Measurements from ENCODE around the gene COX6B1.
A peak's percentile ranks its signal among the peaks of the same experiment; 100 is the strongest.

Gene COX6B1

GRCh38 chr19:35643255-35644205 is 4.6 kb upstream of the COX6B1 start (continued):
- TF ChIP-seq ZBTB48 (tag by site-specific recombination; IDR thresholded peaks at IDR 0.05) = peak; percentile 96
- no peak for TF ChIP-seq AEBP2 (tag by site-specific recombination; IDR thresholded peaks at IDR 0.05; ENCODE audit: borderline replicate concordance)
- TF ChIP-seq ZNF791 (tag by site-specific recombination; IDR thresholded peaks at IDR 0.05) = no peak
- TF ChIP-seq ZNF37A (tag by site-specific recombination; IDR thresholded peaks at IDR 0.05) = no peak
- peak; percentile 78 for TF ChIP-seq ZFHX2 (tag by site-specific recombination; conservative IDR thresholded peaks at IDR 0.05)
- peak; percentile 47; the same call in 1 of the 2 replicates for TF ChIP-seq YY1 (tag by site-specific recombination; IDR thresholded peaks at IDR 0.05)
- TF ChIP-seq ZNF292 (tag by site-specific recombination; IDR thresholded peaks at IDR 0.05; ENCODE audit: borderline replicate concordance, low read depth) = no peak
- TF ChIP-seq, protein P1, sequence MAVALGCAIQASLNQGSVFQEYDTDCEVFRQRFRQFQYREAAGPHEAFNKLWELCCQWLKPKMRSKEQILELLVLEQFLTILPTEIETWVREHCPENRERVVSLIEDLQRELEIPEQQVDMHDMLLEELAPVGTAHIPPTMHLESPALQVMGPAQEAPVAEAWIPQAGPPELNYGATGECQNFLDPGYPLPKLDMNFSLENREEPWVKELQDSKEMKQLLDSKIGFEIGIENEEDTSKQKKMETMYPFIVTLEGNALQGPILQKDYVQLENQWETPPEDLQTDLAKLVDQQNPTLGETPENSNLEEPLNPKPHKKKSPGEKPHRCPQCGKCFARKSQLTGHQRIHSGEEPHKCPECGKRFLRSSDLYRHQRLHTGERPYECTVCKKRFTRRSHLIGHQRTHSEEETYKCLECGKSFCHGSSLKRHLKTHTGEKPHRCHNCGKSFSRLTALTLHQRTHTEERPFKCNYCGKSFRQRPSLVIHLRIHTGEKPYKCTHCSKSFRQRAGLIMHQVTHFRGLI (tag by site-specific recombination; IDR thresholded peaks at IDR 0.05) = peak; percentile 80
- TF ChIP-seq ZBTB1 (tag by site-specific recombination; IDR thresholded peaks at IDR 0.05) = peak; percentile 89; the same call in 1 of the 2 replicates
- TF ChIP-seq ZNF558 (tag by site-specific recombination; IDR thresholded peaks at IDR 0.05) = 0 out of 2 replicates have a peak, but pooled peaks have one; percentile 20
- peak; percentile 99 for TF ChIP-seq ZSCAN30 (tag by site-specific recombination; IDR thresholded peaks at IDR 0.05)
- no peak for TF ChIP-seq TRIM28 (IDR thresholded peaks at IDR 0.05; ENCODE audit: borderline replicate concordance, low read length)
- peak; percentile 91; the same call in 1 of the 2 replicates for TF ChIP-seq ZNF837 (tag by site-specific recombination; IDR thresholded peaks at IDR 0.05)
- TF ChIP-seq, protein P2, sequence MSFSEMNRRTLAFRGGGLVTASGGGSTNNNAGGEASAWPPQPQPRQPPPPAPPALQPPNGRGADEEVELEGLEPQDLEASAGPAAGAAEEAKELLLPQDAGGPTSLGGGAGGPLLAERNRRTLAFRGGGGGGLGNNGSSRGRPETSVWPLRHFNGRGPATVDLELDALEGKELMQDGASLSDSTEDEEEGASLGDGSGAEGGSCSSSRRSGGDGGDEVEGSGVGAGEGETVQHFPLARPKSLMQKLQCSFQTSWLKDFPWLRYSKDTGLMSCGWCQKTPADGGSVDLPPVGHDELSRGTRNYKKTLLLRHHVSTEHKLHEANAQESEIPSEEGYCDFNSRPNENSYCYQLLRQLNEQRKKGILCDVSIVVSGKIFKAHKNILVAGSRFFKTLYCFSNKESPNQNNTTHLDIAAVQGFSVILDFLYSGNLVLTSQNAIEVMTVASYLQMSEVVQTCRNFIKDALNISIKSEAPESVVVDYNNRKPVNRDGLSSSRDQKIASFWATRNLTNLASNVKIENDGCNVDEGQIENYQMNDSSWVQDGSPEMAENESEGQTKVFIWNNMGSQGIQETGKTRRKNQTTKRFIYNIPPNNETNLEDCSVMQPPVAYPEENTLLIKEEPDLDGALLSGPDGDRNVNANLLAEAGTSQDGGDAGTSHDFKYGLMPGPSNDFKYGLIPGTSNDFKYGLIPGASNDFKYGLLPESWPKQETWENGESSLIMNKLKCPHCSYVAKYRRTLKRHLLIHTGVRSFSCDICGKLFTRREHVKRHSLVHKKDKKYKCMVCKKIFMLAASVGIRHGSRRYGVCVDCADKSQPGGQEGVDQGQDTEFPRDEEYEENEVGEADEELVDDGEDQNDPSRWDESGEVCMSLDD (tag by site-specific recombination; IDR thresholded peaks at IDR 0.05) = peak; percentile 92
- TF ChIP-seq ZNF544 (tag by site-specific recombination; IDR thresholded peaks at IDR 0.05) = no peak
- TF ChIP-seq KLF9 (tag by site-specific recombination; IDR thresholded peaks at IDR 0.05; ENCODE audit: low read depth) = peak; percentile 99
- TF ChIP-seq, protein P3, sequence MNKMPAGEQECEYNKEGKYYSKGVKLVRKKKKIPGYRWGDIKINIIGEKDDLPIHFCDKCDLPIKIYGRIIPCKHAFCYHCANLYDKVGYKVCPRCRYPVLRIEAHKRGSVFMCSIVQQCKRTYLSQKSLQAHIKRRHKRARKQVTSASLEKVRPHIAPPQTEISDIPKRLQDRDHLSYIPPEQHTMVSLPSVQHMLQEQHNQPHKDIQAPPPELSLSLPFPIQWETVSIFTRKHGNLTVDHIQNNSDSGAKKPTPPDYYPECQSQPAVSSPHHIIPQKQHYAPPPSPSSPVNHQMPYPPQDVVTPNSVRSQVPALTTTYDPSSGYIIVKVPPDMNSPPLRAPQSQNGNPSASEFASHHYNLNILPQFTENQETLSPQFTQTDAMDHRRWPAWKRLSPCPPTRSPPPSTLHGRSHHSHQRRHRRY (tag by site-specific recombination; IDR thresholded peaks at IDR 0.05) = peak; percentile 94
- TF ChIP-seq ZNF596 (tag by site-specific recombination; IDR thresholded peaks at IDR 0.05) = peak; percentile 74; the same call in 1 of the 2 replicates
- TF ChIP-seq ZNF600 (tag by site-specific recombination; IDR thresholded peaks at IDR 0.05) = peak; percentile 93
- TF ChIP-seq ZBTB8A (tag by site-specific recombination; IDR thresholded peaks at IDR 0.05) = peak; percentile 78
- no peak for TF ChIP-seq ZNF155 (tag by site-specific recombination; IDR thresholded peaks at IDR 0.05)
- TF ChIP-seq ZNF214 (tag by site-specific recombination; IDR thresholded peaks at IDR 0.05; ENCODE audit: borderline replicate concordance) = no peak
- TF ChIP-seq ZNF629 (tag by site-specific recombination; IDR thresholded peaks at IDR 0.05) = peak; percentile 90
- no peak for TF ChIP-seq ZNF701 (tag by site-specific recombination; IDR thresholded peaks at IDR 0.05)
- no peak for TF ChIP-seq ZNF174 (tag by site-specific recombination; IDR thresholded peaks at IDR 0.05)
- peak; percentile 83 for TF ChIP-seq ZBTB21 (tag by site-specific recombination; IDR thresholded peaks at IDR 0.05)
- TF ChIP-seq ZNF623 (tag by site-specific recombination; IDR thresholded peaks at IDR 0.05) = no peak; the same call in 1 of the 2 replicates
- TF ChIP-seq ZNF571 (tag by site-specific recombination; IDR thresholded peaks at IDR 0.05) = no peak
- peak; percentile 98 for TF ChIP-seq ZNF777 (tag by site-specific recombination; IDR thresholded peaks at IDR 0.05; ENCODE audit: borderline replicate concordance)
- peak; percentile 90 for TF ChIP-seq IKZF3 (tag by site-specific recombination; IDR thresholded peaks at IDR 0.05)
- TF ChIP-seq ZNF48 (tag by site-specific recombination; IDR thresholded peaks at IDR 0.05) = no peak
- peak; percentile 99 for TF ChIP-seq ZNF391 (tag by site-specific recombination; IDR thresholded peaks at IDR 0.05; ENCODE audit: borderline replicate concordance, low read depth)
- peak; percentile 99 for TF ChIP-seq ZNF2 (tag by site-specific recombination; IDR thresholded peaks at IDR 0.05)
- TF ChIP-seq SP7 (tag by site-specific recombination; IDR thresholded peaks at IDR 0.05) = peak; percentile 97

Measured in HEK293 (cell line).